KMS-11 (cell line): ENCODE results near the gene INTS14.
A peak's percentile ranks its signal among the peaks of the same experiment; 100 is the strongest.

Source experiments
- H2AFZ ChIP-seq: fragments of 200-600 bp; sonication (generic); 2 replicates; pipeline ENCODE4 v1.6.1; 2016; ENCODE audit warnings: antibody characterized with exemption, mixed run types, low read depth
- H3K27ac ChIP-seq: fragments of 200-600 bp; sonication (generic); 2 replicates; pipeline ENCODE4 v1.6.1; 2016; ENCODE audit warnings: mild to moderate bottlenecking, mixed run types
- H3K27me3 ChIP-seq: fragments of 200-600 bp; sonication (generic); 2 replicates; pipeline ENCODE4 v1.6.1; 2017; ENCODE audit warnings: mild to moderate bottlenecking, low read depth, mixed run types, moderate library complexity; ENCODE audit not compliant: insufficient read depth
- H3K36me3 ChIP-seq: fragments of 200-600 bp; sonication (generic); 2 replicates; pipeline ENCODE4 v1.6.1; 2017; ENCODE audit warnings: mild to moderate bottlenecking, mixed run types; ENCODE audit not compliant: insufficient read depth
- H3K4me1 ChIP-seq: fragments of 200-600 bp; sonication (generic); 2 replicates; pipeline ENCODE4 v1.6.1; 2016; ENCODE audit warnings: mild to moderate bottlenecking, low read depth, mixed run types; ENCODE audit not compliant: poor library complexity, severe bottlenecking
- H3K4me2 ChIP-seq: fragments of 200-600 bp; sonication (generic); 2 replicates; pipeline ENCODE4 v1.7.0; 2016; ENCODE audit warnings: mild to moderate bottlenecking, mixed run types
- H3K4me3 ChIP-seq: fragments of 200-600 bp; sonication (generic); IDR thresholded peaks from 2 replicates; pipeline ENCODE4 v1.6.1; 2017; ENCODE audit warnings: low read depth, low read length, mixed read lengths; ENCODE audit not compliant: insufficient read depth
- H3K79me2 ChIP-seq: fragments of 200-600 bp; sonication (generic); 2 replicates; pipeline ENCODE4 v1.6.1; 2016; ENCODE audit warnings: low read depth, mixed run types; ENCODE audit not compliant: insufficient read depth
- H3K9ac ChIP-seq: fragments of 200-600 bp; sonication (generic); 2 replicates; pipeline ENCODE4 v1.6.1; 2016; ENCODE audit warnings: mild to moderate bottlenecking, mixed run types
- H4K20me1 ChIP-seq: fragments of 200-600 bp; sonication (generic); 2 replicates; pipeline ENCODE4 v1.6.1; 2016; ENCODE audit warnings: mild to moderate bottlenecking, mixed run types; ENCODE audit not compliant: insufficient read depth
- TF ChIP-seq, protein P1 (sequence below): fragments of 200-600 bp; sonication (generic); conservative IDR thresholded peaks from 2 replicates; pipeline ENCODE4 v1.6.1; 2017; ENCODE audit warnings: low read depth, mild to moderate bottlenecking, antibody characterized with exemption, low read length, moderate library complexity, mixed read lengths

INTS14 gene

GRCh38 chr15:65638109-65638508 is 27.2 kb upstream of the INTS14 start:
- Histone ChIP-seq H3K36me3 (no peaks in the 10 kb centered on the region), H3K27ac (no peak overlapping the region), H3K9ac (no peak overlapping the region), H3K4me1 (peaks cover 37% of the 10 kb centered on the region), H2AFZ (peak overlapping the region; percentile 8; the same call in 1 of the 2 replicates), H4K20me1 (no peaks in the 10 kb centered on the region), H3K4me2 (peak overlapping the region; percentile 76), H3K79me2 (no peaks in the 10 kb centered on the region), H3K27me3 (no peaks in the 10 kb centered on the region), H3K4me3 (no peak overlapping the region)
- TF ChIP-seq, protein P1, sequence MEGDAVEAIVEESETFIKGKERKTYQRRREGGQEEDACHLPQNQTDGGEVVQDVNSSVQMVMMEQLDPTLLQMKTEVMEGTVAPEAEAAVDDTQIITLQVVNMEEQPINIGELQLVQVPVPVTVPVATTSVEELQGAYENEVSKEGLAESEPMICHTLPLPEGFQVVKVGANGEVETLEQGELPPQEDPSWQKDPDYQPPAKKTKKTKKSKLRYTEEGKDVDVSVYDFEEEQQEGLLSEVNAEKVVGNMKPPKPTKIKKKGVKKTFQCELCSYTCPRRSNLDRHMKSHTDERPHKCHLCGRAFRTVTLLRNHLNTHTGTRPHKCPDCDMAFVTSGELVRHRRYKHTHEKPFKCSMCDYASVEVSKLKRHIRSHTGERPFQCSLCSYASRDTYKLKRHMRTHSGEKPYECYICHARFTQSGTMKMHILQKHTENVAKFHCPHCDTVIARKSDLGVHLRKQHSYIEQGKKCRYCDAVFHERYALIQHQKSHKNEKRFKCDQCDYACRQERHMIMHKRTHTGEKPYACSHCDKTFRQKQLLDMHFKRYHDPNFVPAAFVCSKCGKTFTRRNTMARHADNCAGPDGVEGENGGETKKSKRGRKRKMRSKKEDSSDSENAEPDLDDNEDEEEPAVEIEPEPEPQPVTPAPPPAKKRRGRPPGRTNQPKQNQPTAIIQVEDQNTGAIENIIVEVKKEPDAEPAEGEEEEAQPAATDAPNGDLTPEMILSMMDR: no peak

GRCh38 chr15:65634356-65634755 is 23.4 kb upstream of the INTS14 start:
- no peak overlapping the region for H2AFZ ChIP-seq
- no peaks in the 10 kb centered on the region for H3K79me2 ChIP-seq
- H3K27me3 ChIP-seq: no peaks in the 10 kb centered on the region
- H3K4me1 ChIP-seq: peaks cover 74% of the 10 kb centered on the region
- H3K4me3 ChIP-seq: no peak overlapping the region
- no peak overlapping the region for H3K9ac ChIP-seq
- TF ChIP-seq, protein P1: no peak
- H3K4me2 ChIP-seq: peak overlapping the region; percentile 64
- H3K27ac ChIP-seq: peak overlapping the region; percentile 65; the same call in 1 of the 2 replicates
- H3K36me3 ChIP-seq: no peaks in the 10 kb centered on the region
- no peaks in the 10 kb centered on the region for H4K20me1 ChIP-seq

- Histone ChIP-seq H3K4me3 (no peak overlapping the region), H4K20me1 (no peaks in the 10 kb centered on the region), H3K36me3 (no peaks in the 10 kb centered on the region), H3K4me2 (peak overlapping the region; percentile 64), H3K79me2 (no peaks in the 10 kb centered on the region), H3K9ac (peak overlapping the region; percentile 10; the same call in 1 of the 2 replicates), H3K4me1 (peaks cover 72% of the 10 kb centered on the region), H2AFZ (peak overlapping the region; percentile 6; the same call in 1 of the 2 replicates), H3K27me3 (no peaks in the 10 kb centered on the region), H3K27ac (peak overlapping the region; percentile 65)
- TF ChIP-seq, protein P1: no peak
Observed at GRCh38 chr15:65633752-65634151, 22.8 kb upstream of the INTS14 start.

- Histone ChIP-seq H2AFZ (no peak overlapping the region; the same call in 1 of the 2 replicates), H3K36me3 (no peaks in the 10 kb centered on the region), H3K4me3 (no peak overlapping the region), H3K27ac (peak overlapping the region; percentile 65), H4K20me1 (no peaks in the 10 kb centered on the region), H3K4me1 (peaks cover 64% of the 10 kb centered on the region), H3K27me3 (no peaks in the 10 kb centered on the region), H3K4me2 (peak overlapping the region; percentile 64; the same call in 1 of the 2 replicates), H3K9ac (no peak overlapping the region), H3K79me2 (no peaks in the 10 kb centered on the region)
- TF ChIP-seq, protein P1: no peak
Observed at GRCh38 chr15:65632780-65633375, 21.9 kb upstream of the INTS14 start.
